Stimulated activated CD4-positive, alpha-beta T cell treated with anti-CD3 and anti-CD28 coated beads, Interleukin-15, amount 100 ng/mL, for 1 hour (primary cell): ENCODE data around the gene RERG.
"Not testable (repeated sequence)": the region's sequence is repeated elsewhere in the genome, so short reads cannot be mapped to it uniquely, and the experiment has no call there.

Experiments used
- DNase-seq, 2 donors: peaks; one replicate each; pipeline ENCODE4 v3.0.0-alpha.2; 2020; ENCODE audit warnings: low read depth in 1 of 2, low spot score in 1 of 2

Gene RERG

GRCh38 chr12:15151161-15152091 lies 69.8 kb downstream of the RERG start:
- DNase-seq: no peak

- DNase-seq: no peak
These were observed 74.6 kb downstream of the RERG start for GRCh38 chr12:15146585-15146984.

GRCh38 chr12:15143467-15143866 lies 77.8 kb downstream of the RERG start:
- no peak for DNase-seq

- DNase-seq: no peak
These were observed 78.5 kb downstream of the RERG start for GRCh38 chr12:15142711-15143110.

- no peak for DNase-seq
These were observed 89.8 kb downstream of the RERG start for GRCh38 chr12:15131431-15131830.

GRCh38 chr12:15130541-15130940 lies 90.7 kb downstream of the RERG start:
- no peak for DNase-seq

GRCh38 chr12:15123401-15123800 lies 97.8 kb downstream of the RERG start:
- no peak for DNase-seq

GRCh38 chr12:15122344-15122743 lies 98.9 kb downstream of the RERG start:
- no peak for DNase-seq

- no peak for DNase-seq
These were observed 102.3 kb downstream of the RERG start for GRCh38 chr12:15118955-15119354.

- no peak for DNase-seq
These were observed 104.2 kb downstream of the RERG start for GRCh38 chr12:15116983-15117382.

DNA sequence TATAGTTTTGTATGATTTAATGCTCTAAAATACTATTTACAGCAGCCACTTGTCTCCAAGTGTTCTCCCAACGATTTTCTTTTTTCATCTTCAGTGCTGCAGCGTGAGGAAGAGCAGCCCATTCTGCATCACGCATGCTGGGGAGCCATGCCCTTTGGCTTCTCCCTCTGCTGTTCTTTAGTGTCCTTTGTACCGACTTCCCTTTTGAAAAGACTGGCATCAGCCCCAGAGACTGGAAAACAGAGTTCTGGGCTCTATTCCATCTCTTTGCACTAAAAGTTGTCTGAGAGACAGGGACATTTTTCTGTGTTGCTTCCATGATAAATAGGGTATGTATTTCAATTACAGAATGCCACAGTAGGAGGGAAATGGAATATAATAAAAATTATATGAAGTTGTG lies 105.1 kb downstream of the RERG start:
- no peak for DNase-seq

- no peak for DNase-seq
These were observed 105.8 kb downstream of the RERG start for GRCh38 chr12:15115434-15115833.

- no peak for DNase-seq
These were observed 106.7 kb downstream of the RERG start for GRCh38 chr12:15114501-15114900.

DNA sequence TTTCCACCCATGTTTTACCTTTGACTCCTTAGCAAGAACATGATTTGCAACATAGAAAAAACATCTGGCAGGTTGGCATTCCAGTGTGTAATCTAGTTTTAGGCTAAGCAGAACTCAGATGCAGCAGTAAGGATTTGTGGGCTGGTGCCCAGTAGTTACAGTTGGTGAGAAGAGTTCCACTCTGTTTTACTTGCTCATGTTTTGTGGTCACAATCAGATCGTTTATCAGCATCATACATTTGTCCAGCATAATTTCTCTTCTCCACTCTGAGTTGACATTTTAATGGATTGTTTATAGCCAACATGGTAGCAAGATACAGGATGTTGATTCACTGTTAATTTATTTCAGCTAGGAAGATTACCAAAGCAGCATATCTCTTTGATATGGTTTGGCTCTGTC lies 128.4 kb downstream of the RERG start:
- DNase-seq: no peak

DNA sequence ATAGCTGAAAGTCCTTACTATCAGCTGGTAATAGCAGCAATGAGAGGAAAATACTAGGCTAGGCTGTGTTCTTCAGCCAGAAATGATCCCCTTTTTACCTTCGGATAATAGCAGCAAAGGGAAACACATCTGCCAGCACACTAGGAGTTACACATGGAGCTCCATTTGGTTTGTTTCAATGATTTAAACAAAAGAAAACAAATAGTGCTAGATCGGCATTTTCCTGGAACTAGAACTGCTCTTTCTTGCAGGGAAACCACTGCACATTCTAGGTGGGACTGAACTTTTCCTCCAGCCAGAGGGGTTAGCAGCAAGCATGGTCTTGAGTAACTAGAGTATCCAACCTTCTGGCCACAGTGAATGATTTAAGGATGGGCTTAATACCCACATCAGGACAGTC lies 130.8 kb downstream of the RERG start:
- DNase-seq: no peak

GRCh38 chr12:15088105-15088504 lies 133.1 kb downstream of the RERG start:
- DNase-seq: no peak

GRCh38 chr12:15077751-15078150 lies 143.5 kb downstream of the RERG start:
- not testable (repeated sequence) for DNase-seq

DNA sequence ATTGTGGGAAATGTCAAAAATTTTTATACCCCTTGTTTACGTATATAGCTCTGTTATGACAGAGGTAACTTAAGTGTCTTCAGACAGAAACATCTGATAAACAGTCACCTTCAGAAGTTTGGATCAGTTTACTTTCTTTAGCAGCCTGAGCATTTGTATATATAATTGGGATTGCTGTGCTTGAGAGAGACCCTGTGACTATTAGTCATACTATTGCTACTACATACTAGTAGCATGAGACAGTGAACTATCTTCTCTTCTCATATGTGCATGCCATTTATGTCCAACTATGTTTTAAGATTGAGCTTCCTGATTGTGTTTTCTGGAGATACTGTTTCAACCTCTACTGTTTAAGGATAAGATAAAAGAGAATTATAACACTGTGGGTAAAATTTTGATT lies 146.9 kb downstream of the RERG start:
- DNase-seq: no peak

- DNase-seq: no peak
These were observed 162.1 kb downstream of the RERG start for GRCh38 chr12:15059123-15059522.
